IPS DF 6.9 (cell line): ENCODE measurements around the gene COLGALT1.
"Not testable (repeated sequence)": the region's sequence is repeated elsewhere in the genome, so short reads cannot be mapped to it uniquely, and the experiment has no call there.

Source experiments
- DNase-seq: peaks from one replicate; pipeline ENCODE4 v3.0.0-alpha.2; 2013; ENCODE audit warnings: low read depth, low spot score
- H3K27ac ChIP-seq: one replicate; pipeline ENCODE4 v1.5.1; 2013; ENCODE audit warnings: low read length, control low read depth
- H3K27me3 ChIP-seq: 2 replicates; pipeline ENCODE4 v1.6.1; 2013; ENCODE audit warnings: mild to moderate bottlenecking, low read length; ENCODE audit not compliant: control insufficient read depth, insufficient read depth
- H3K36me3 ChIP-seq: 2 replicates; pipeline ENCODE4 v1.6.1; 2013; ENCODE audit warnings: low read length; ENCODE audit not compliant: control insufficient read depth, insufficient read depth
- H3K4me1 ChIP-seq: 2 replicates; pipeline ENCODE4 v1.6.1; 2013; ENCODE audit warnings: low read length; ENCODE audit not compliant: control insufficient read depth, insufficient read depth
- H3K4me3 ChIP-seq: 2 replicates; pipeline ENCODE4 v1.5.1; 2013; ENCODE audit warnings: mild to moderate bottlenecking, low read length
- H3K9me3 ChIP-seq: 2 replicates; pipeline ENCODE4 v1.6.1; 2013; ENCODE audit warnings: low read length, inconsistent platforms; ENCODE audit not compliant: control insufficient read depth, insufficient read depth
- WGBS: extraction: QIAGEN DNeasy Blood & Tissue Kit; methylation state at CpG from one replicate; pipeline ENCODE4 v1.1.7; 2013; ENCODE audit warnings: mixed read lengths, missing lambda C conversion rate; ENCODE audit not compliant: insufficient read length, insufficient coverage; 5-methylcytosine and 5-hydroxymethylcytosine counted together

Gene COLGALT1

GRCh38 chr19:17598063-17598462, 42.6 kb downstream of the COLGALT1 start:
- H3K4me3 ChIP-seq, H3K27me3 ChIP-seq, H3K9me3 ChIP-seq, H3K27ac ChIP-seq, H3K4me1 ChIP-seq, H3K36me3 ChIP-seq, DNase-seq: not testable (repeated sequence)
- whole genome bisulfite sequencing, result no CpG with 5 or more reads among the region's 8 CpGs

- no peak for DNase-seq
- H3K27me3 ChIP-seq, result no peaks in the 10 kb centered on the region
- no peak overlapping the region for H3K4me3 ChIP-seq
- no peak overlapping the region for H3K27ac ChIP-seq
- no peaks in the 10 kb centered on the region for H3K36me3 ChIP-seq
- H3K4me1 ChIP-seq, result peaks cover 2% of the 10 kb centered on the region
- no peaks in the 10 kb centered on the region for H3K9me3 ChIP-seq
- WGBS, result no CpG with 5 or more reads among the region's 9 CpGs
Observed at GRCh38 chr19:17598953-17599352, 43.5 kb downstream of the COLGALT1 start.

- Histone ChIP-seq H3K27ac (no peak overlapping the region), H3K36me3 (no peaks in the 10 kb centered on the region), H3K4me3 (no peak overlapping the region), H3K9me3 (no peaks in the 10 kb centered on the region), H3K27me3 (no peaks in the 10 kb centered on the region), H3K4me1 (peaks cover 2% of the 10 kb centered on the region)
- DNase-seq, result no peak
- no CpG with 5 or more reads among the region's 10 CpGs for WGBS
Observed at GRCh38 chr19:17599780-17600179, 44.3 kb downstream of the COLGALT1 start.

- Histone ChIP-seq H3K4me3 (no peak overlapping the region), H3K9me3 (no peaks in the 10 kb centered on the region), H3K4me1 (peaks cover 2% of the 10 kb centered on the region), H3K27ac (no peak overlapping the region), H3K27me3 (no peaks in the 10 kb centered on the region), H3K36me3 (no peaks in the 10 kb centered on the region)
- no CpG with 5 or more reads among the region's 9 CpGs for WGBS
- no peak for DNase-seq
Observed at GRCh38 chr19:17601683-17602082, 46.2 kb downstream of the COLGALT1 start.

- H3K27me3 ChIP-seq, result no peaks in the 10 kb centered on the region
- H3K4me3 ChIP-seq, result no peak overlapping the region
- H3K36me3 ChIP-seq, result no peaks in the 10 kb centered on the region
- no peak overlapping the region for H3K27ac ChIP-seq
- no peak for DNase-seq
- no CpG with 5 or more reads among the region's 8 CpGs for WGBS
- no peaks in the 10 kb centered on the region for H3K9me3 ChIP-seq
- H3K4me1 ChIP-seq, result peaks cover 2% of the 10 kb centered on the region
Observed at GRCh38 chr19:17602217-17602616, 46.8 kb downstream of the COLGALT1 start.

GRCh38 chr19:17602872-17603510, 47.5 kb downstream of the COLGALT1 start:
- peaks cover 2% of the 10 kb centered on the region for H3K4me1 ChIP-seq
- H3K27me3 ChIP-seq, result no peaks in the 10 kb centered on the region
- WGBS, result no CpG with 5 or more reads among the region's 7 CpGs
- H3K9me3 ChIP-seq, result no peaks in the 10 kb centered on the region
- no peak for DNase-seq
- no peak overlapping the region for H3K27ac ChIP-seq
- H3K36me3 ChIP-seq, result no peaks in the 10 kb centered on the region
- H3K4me3 ChIP-seq, result no peak overlapping the region

GRCh38 chr19:17604372-17605025, 49.0 kb downstream of the COLGALT1 start:
- no peak for DNase-seq
- H3K27me3 ChIP-seq, result no peaks in the 10 kb centered on the region
- H3K36me3 ChIP-seq, result no peaks in the 10 kb centered on the region
- H3K27ac ChIP-seq, result no peak overlapping the region
- no peak overlapping the region for H3K4me3 ChIP-seq
- H3K4me1 ChIP-seq, result peaks cover 2% of the 10 kb centered on the region
- no peaks in the 10 kb centered on the region for H3K9me3 ChIP-seq
- WGBS, result no CpG with 5 or more reads among the region's 8 CpGs

- H3K27ac ChIP-seq, result no peak overlapping the region
- H3K27me3 ChIP-seq, result no peaks in the 10 kb centered on the region
- no peaks in the 10 kb centered on the region for H3K9me3 ChIP-seq
- no peak overlapping the region for H3K4me3 ChIP-seq
- DNase-seq, result no peak
- no peaks in the 10 kb centered on the region for H3K36me3 ChIP-seq
- WGBS, result no CpG with 5 or more reads among the region's 8 CpGs
- peaks cover 2% of the 10 kb centered on the region for H3K4me1 ChIP-seq
Observed at GRCh38 chr19:17605117-17605516, 49.7 kb downstream of the COLGALT1 start.

GRCh38 chr19:17605761-17606589, 50.5 kb downstream of the COLGALT1 start:
- Histone ChIP-seq H3K36me3 (no peaks in the 10 kb centered on the region), H3K9me3 (no peaks in the 10 kb centered on the region), H3K27me3 (no peaks in the 10 kb centered on the region), H3K4me1 (peaks cover 2% of the 10 kb centered on the region), H3K27ac (no peak overlapping the region), H3K4me3 (peak overlapping the region; percentile 21; the same call in 1 of the 2 replicates)
- peak; percentile 71 for DNase-seq
- WGBS, result no CpG with 5 or more reads among the region's 85 CpGs

GRCh38 chr19:17606590-17607185, 51.2 kb downstream of the COLGALT1 start:
- DNase-seq, result no peak
- peak overlapping the region; percentile 21; the same call in 1 of the 2 replicates for H3K4me3 ChIP-seq
- H3K36me3 ChIP-seq, result no peaks in the 10 kb centered on the region
- WGBS, result no CpG with 5 or more reads among the region's 18 CpGs
- H3K4me1 ChIP-seq, result no peaks in the 10 kb centered on the region
- H3K9me3 ChIP-seq, result no peaks in the 10 kb centered on the region
- H3K27ac ChIP-seq, result no peak overlapping the region
- H3K27me3 ChIP-seq, result no peaks in the 10 kb centered on the region
